ENCODE results near the gene PDE10A. TPM values are rescaled to one million over a fixed set of nuclear protein-coding genes. Genes with fewer than 3 reads are reported as not detected.

Gene PDE10A
- total RNA-seq, 1 experiment from 2014 or later, result 1.8 TPM

DNA sequence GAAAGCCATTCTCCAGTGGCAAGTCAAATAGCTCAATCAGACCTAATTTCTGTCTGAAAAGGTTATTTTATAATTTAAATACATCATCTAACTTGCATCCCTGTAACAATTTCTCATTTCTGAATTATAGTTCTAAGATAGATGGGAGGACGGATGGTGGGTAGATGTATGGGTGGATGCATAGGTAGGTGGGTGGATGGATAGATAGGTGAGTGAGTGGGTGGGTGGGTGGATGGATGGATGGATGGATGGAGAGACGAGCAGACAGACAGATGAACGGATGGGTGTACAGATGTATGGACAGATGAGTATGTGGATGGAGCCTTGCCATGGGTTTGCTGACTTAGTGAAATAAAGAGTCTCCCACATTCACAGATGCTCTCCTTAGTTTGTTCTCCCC is 20.0 kb downstream of the PDE10A start:
- Mint-ChIP-seq H3K36me3 (ENCODE audit: insufficient read depth, unreplicated experiment) (no peaks in the 10 kb centered on the region), H3K27me3 (ENCODE audit: insufficient read depth, unreplicated experiment) (no peaks in the 10 kb centered on the region), H3K4me3 (ENCODE audit: unreplicated experiment) (no peak overlapping the region), H3K27ac (ENCODE audit: low read depth, unreplicated experiment) (no peak overlapping the region), H3K4me1 (ENCODE audit: insufficient read depth, unreplicated experiment) (no peaks in the 10 kb centered on the region), H3K9me3 (ENCODE audit: unreplicated experiment) (no peaks in the 10 kb centered on the region)
- TF ChIP-seq, protein P1, sequence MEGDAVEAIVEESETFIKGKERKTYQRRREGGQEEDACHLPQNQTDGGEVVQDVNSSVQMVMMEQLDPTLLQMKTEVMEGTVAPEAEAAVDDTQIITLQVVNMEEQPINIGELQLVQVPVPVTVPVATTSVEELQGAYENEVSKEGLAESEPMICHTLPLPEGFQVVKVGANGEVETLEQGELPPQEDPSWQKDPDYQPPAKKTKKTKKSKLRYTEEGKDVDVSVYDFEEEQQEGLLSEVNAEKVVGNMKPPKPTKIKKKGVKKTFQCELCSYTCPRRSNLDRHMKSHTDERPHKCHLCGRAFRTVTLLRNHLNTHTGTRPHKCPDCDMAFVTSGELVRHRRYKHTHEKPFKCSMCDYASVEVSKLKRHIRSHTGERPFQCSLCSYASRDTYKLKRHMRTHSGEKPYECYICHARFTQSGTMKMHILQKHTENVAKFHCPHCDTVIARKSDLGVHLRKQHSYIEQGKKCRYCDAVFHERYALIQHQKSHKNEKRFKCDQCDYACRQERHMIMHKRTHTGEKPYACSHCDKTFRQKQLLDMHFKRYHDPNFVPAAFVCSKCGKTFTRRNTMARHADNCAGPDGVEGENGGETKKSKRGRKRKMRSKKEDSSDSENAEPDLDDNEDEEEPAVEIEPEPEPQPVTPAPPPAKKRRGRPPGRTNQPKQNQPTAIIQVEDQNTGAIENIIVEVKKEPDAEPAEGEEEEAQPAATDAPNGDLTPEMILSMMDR (IDR thresholded peaks at IDR 0.05; ENCODE audit: unreplicated experiment), result no peak
- intact Hi-C loops (cut with micrococcal nuclease), result no loop called here
- ChIA-PET CTCF (no interaction called here), POLR2A (interaction anchor here (0.7 kb wide), 1 partner anchor 127 kb away, joined by 3 read pairs; no protein-coding TSS in a partner anchor)
- BruUV-seq (replicated peaks), result no TSS peak
- DNase-seq (ENCODE audit: unreplicated experiment), result no peak

DNA sequence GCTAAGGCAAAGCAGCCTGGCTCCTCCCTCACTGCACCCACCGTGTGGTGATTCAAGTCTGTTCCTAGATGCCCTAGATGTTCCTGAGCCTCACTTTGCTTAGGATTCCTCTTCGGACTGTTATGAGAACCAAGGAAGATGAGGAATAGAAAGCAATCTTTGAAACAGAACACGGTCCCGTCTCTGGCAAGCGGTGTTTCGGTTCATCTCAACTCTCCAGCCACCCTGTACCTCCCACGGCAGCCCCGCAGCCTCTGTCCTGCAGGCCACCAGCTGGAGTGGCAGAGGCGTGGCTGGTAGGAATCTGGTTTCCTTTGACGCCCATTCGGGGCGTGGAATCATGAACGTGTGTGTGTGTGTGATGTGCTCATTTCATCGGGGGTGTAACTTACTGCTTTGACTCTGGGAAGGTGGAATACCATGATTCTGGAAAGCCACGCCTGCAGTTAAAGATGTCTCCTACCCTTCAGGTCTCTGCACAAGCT is 21.3 kb downstream of the PDE10A start:
- DNase-seq (ENCODE audit: unreplicated experiment), result no peak
- no peaks in the 10 kb centered on the region for H3K4me1 Mint-ChIP-seq (ENCODE audit: insufficient read depth, unreplicated experiment)
- no peaks in the 10 kb centered on the region for H3K27me3 Mint-ChIP-seq (ENCODE audit: insufficient read depth, unreplicated experiment)
- POLR2A ChIA-PET, result no interaction called here
- H3K27ac Mint-ChIP-seq (ENCODE audit: low read depth, unreplicated experiment), result no peak overlapping the region
- TF ChIP-seq, protein P1 (IDR thresholded peaks at IDR 0.05; ENCODE audit: unreplicated experiment), result no peak
- CTCF ChIA-PET, result no interaction called here
- no peaks in the 10 kb centered on the region for H3K9me3 Mint-ChIP-seq (ENCODE audit: unreplicated experiment)
- H3K36me3 Mint-ChIP-seq (ENCODE audit: insufficient read depth, unreplicated experiment), result no peaks in the 10 kb centered on the region
- no TSS peak for BruUV-seq (replicated peaks)
- H3K4me3 Mint-ChIP-seq (ENCODE audit: unreplicated experiment), result no peak overlapping the region
- intact Hi-C loops (cut with micrococcal nuclease), result no loop called here

DNA sequence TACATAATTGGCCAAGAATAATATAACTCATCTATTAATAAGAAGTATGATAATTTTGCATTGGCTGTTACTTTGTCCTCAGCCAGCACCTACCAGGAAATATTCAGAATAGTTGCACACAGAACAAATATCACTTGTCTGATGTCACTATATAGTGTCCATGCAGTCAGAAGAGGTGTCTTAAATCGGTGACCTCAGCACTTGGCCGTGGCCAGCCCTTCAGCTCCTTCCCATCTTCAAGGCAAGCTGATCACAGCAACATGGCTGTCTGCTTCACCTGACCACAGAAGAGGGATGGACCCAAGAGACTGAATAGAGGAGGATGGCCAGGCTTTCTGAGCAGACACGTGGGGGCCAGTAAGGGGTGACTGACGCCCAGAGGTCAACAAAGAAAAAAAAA is 22.2 kb downstream of the PDE10A start:
- TF ChIP-seq, protein P1 (IDR thresholded peaks at IDR 0.05; ENCODE audit: unreplicated experiment), result no peak
- ChIA-PET POLR2A (no interaction called here), CTCF (no interaction called here)
- Mint-ChIP-seq H3K36me3 (ENCODE audit: insufficient read depth, unreplicated experiment) (no peaks in the 10 kb centered on the region), H3K27ac (ENCODE audit: low read depth, unreplicated experiment) (no peak overlapping the region), H3K27me3 (ENCODE audit: insufficient read depth, unreplicated experiment) (no peaks in the 10 kb centered on the region), H3K9me3 (ENCODE audit: unreplicated experiment) (no peaks in the 10 kb centered on the region), H3K4me1 (ENCODE audit: insufficient read depth, unreplicated experiment) (no peaks in the 10 kb centered on the region), H3K4me3 (ENCODE audit: unreplicated experiment) (no peak overlapping the region)
- no peak for DNase-seq (ENCODE audit: unreplicated experiment)
- intact Hi-C loops (cut with micrococcal nuclease), result no loop called here
- BruUV-seq (replicated peaks), result no TSS peak

DNA sequence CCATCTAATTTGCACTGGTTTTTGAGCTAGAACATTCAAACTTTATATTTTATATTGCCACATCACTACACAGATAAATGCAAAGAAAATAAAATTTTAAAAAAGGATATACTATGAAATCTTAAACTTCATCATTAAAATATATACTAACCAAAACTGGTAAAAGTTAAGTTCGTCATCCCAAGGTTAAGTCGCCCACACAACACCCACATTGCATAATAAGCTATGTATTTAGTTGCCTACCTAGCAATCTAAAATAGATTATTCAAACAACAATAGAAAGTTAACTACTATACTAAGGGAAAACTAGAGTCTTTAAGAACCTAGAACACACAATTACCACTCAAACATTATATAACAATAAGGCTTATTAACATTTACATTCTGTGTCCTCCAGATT is 24.5 kb downstream of the PDE10A start:
- no peak overlapping the region for H3K4me3 Mint-ChIP-seq (ENCODE audit: unreplicated experiment)
- TF ChIP-seq, protein P1 (IDR thresholded peaks at IDR 0.05; ENCODE audit: unreplicated experiment), result no peak
- DNase-seq (ENCODE audit: unreplicated experiment), result no peak
- ChIA-PET POLR2A (no interaction called here), CTCF (no interaction called here)
- H3K27ac Mint-ChIP-seq (ENCODE audit: low read depth, unreplicated experiment), result no peak overlapping the region
- no peaks in the 10 kb centered on the region for H3K27me3 Mint-ChIP-seq (ENCODE audit: insufficient read depth, unreplicated experiment)
- no TSS peak for BruUV-seq (replicated peaks)
- no peaks in the 10 kb centered on the region for H3K9me3 Mint-ChIP-seq (ENCODE audit: unreplicated experiment)
- H3K4me1 Mint-ChIP-seq (ENCODE audit: insufficient read depth, unreplicated experiment), result no peaks in the 10 kb centered on the region
- H3K36me3 Mint-ChIP-seq (ENCODE audit: insufficient read depth, unreplicated experiment), result no peaks in the 10 kb centered on the region
- intact Hi-C loops (cut with micrococcal nuclease), result no loop called here

Data from MCF 10A (cell line).